ENCODE results near the gene PIGQ.

DNA sequence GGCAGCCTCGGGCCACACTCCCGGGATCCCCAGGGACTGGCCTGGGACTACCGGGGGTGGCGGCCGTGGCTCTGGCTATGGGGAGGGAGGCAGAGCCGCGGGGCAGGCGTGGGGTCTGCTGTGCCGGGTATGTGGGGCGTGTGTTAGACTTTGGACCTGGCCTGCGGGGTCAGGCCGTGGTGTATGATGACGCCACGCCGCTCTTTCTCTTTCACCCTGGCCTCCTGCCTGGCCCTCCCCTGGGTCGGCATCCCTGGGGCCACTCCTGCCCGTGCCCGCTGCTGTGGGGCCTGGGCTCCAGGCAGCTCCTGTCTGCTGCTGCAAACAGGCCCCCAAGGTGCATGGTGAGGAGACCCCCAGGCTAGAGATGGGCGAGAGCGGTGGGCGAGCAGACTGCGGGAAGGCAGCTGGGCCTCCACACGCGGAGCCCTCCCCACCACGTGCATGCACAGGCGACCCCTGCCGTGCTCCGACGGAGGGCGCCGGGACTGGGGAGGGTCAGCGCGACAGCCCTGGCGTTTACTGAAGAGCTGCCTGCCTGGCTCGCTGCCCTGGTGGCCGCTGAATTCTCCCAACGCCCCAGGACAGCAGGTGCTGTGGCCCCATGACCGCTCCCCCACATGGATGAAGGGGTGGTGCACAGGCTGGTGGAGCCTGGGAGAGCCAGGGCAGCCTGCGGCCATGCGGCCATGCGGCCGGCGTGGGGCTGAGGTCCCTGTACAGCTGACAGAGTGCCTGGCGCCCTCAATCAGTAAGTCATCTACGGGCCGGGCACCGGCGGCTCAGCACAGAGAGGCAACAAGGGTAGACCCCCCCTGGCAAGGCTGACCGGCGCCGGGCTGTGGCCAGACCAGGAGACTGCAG is 26.2 kb upstream of the PIGQ start:
- TF ChIP-seq CTCF (IDR thresholded peaks at IDR 0.05), result no peak
- no peak for TF ChIP-seq EP300 (IDR thresholded peaks at IDR 0.05)
- no peak for TF ChIP-seq POLR2A (IDR thresholded peaks at IDR 0.05)

Data from ovary (tissue), 3 donors.